ENCODE data around the gene CYP26A1. TPM values are rescaled to one million over a fixed set of nuclear protein-coding genes. Genes with fewer than 3 reads are reported as not detected.

CYP26A1 gene
- total RNA-seq, 1 experiment from 2014 or later = 0.17 TPM

DNA sequence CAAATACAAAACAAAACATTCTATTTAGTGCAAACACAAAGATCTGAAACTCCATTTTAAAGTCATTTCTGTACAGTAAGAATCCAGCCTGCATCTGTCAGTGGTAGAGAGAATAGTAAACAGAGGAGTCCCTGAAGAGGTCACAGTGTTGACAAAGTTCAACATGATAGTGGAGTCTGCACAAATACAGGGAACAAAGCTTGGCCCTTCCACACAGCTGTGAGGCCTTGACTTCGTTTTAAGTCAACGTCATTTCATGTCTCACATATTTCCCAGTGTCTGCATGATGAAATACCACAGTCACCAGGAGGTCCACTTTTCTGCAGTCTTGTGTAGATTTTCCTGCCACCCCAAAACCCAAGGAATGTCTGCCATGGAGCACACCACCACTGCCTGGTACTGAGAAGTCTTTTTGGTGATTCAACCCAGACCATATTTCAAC lies 33.0 kb downstream of the CYP26A1 start:
- intact Hi-C loops (cut with micrococcal nuclease) = no loop called here

More for the DNA sequence above, 33.0 kb downstream of the CYP26A1 start:
- Histone ChIP-seq H3K4me3 (replicated peaks in 1 of 2; ENCODE audit: low read depth in 1 of 2, low read length in 2 of 2) (no peak overlapping the region), H3K36me3 (ENCODE audit: control insufficient read depth in 1 of 2, insufficient read depth in 2 of 2, low read length in 2 of 2) (no peaks in the 10 kb centered on the region), H3K9ac (ENCODE audit: low read length) (no peak overlapping the region), H3K9me3 (ENCODE audit: control insufficient read depth in 1 of 2, insufficient read depth in 1 of 2, low read depth in 1 of 2, low read length in 2 of 2) (peaks cover 0 to 5% of the 10 kb centered on the region in 2 experiments; a peak in 2 of 4 replicates), H2AFZ (ENCODE audit: low read depth, low read length, poor library complexity, severe bottlenecking) (no peak overlapping the region), H3K27ac (ENCODE audit: low read depth, low read length) (no peak overlapping the region), H3K9me2 (ENCODE audit: insufficient read depth) (no peaks in the 10 kb centered on the region), H3K4me1 (ENCODE audit: control insufficient read depth in 1 of 2, insufficient read depth in 2 of 2, low read length in 2 of 2) (peaks cover 3 to 7% of the 10 kb centered on the region in 2 experiments; a peak in 3 of 4 replicates), H3K27me3 (ENCODE audit: insufficient read depth, low read length) (no peaks in the 10 kb centered on the region), H3K4me2 (ENCODE audit: low read length) (peak overlapping the region; percentile 0; the same call in 1 of the 2 replicates), H4K20me1 (ENCODE audit: insufficient read depth) (no peaks in the 10 kb centered on the region), H3K79me2 (ENCODE audit: insufficient read depth, low read length) (no peaks in the 10 kb centered on the region)
- TF ChIP-seq, protein P1, sequence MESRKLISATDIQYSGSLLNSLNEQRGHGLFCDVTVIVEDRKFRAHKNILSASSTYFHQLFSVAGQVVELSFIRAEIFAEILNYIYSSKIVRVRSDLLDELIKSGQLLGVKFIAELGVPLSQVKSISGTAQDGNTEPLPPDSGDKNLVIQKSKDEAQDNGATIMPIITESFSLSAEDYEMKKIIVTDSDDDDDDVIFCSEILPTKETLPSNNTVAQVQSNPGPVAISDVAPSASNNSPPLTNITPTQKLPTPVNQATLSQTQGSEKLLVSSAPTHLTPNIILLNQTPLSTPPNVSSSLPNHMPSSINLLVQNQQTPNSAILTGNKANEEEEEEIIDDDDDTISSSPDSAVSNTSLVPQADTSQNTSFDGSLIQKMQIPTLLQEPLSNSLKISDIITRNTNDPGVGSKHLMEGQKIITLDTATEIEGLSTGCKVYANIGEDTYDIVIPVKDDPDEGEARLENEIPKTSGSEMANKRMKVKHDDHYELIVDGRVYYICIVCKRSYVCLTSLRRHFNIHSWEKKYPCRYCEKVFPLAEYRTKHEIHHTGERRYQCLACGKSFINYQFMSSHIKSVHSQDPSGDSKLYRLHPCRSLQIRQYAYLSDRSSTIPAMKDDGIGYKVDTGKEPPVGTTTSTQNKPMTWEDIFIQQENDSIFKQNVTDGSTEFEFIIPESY (IDR thresholded peaks at IDR 0.05; ENCODE audit: extremely low read depth, insufficient replicate concordance, low read length) = no peak
- TF ChIP-seq SIN3A (IDR thresholded peaks at IDR 0.05; ENCODE audit: low read depth) (no peak), POLR2AphosphoS5 (IDR thresholded peaks at IDR 0.05; ENCODE audit: low read depth, low read length) (no peak), EZH2 (IDR thresholded peaks at IDR 0.05) (no peak), CBX3 (IDR thresholded peaks at IDR 0.05; ENCODE audit: low read depth) (no peak), SP1 (IDR thresholded peaks at IDR 0.05; ENCODE audit: low read depth) (no peak), POLR2A (IDR thresholded peaks at IDR 0.05; ENCODE audit: borderline replicate concordance, extremely low read depth, insufficient read depth, insufficient read length) (no peak), ZNF274 (IDR thresholded peaks at IDR 0.05; ENCODE audit: low read depth, low read length) (no peak), CEBPB (IDR thresholded peaks at IDR 0.05; ENCODE audit: low read depth) (no peak)
- TF ChIP-seq, protein P2, sequence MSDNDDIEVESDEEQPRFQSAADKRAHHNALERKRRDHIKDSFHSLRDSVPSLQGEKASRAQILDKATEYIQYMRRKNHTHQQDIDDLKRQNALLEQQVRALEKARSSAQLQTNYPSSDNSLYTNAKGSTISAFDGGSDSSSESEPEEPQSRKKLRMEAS (IDR thresholded peaks at IDR 0.05) = no peak
- ChIA-PET RAD21 (ENCODE audit: low non-redundant PET in 1 of 2, low total read pairs in 2 of 2, uncharacterized antibody in 2 of 2, unreplicated experiment in 2 of 2) (no interaction called here), CTCF (no interaction called here), POLR2A (no interaction called here)
- DNase-seq (ENCODE audit: low read depth, low spot score) (no peak), ATAC-seq (no peak)
- no TSS peak for BruUV-seq (replicated peaks)
